CD14-positive monocyte (primary cell): ENCODE measurements around the gene ELP1. TPM values are rescaled to one million over a fixed set of nuclear protein-coding genes. Genes with fewer than 3 reads are reported as not detected.

ENCODE experiments used
- DNase-seq, 3 donors: peaks; one replicate each; pipeline ENCODE4 v3.0.0-alpha.2; 2011 to 2022
- H2AFZ ChIP-seq: 2 replicates; pipeline ENCODE4 v1.6.0; 2012; ENCODE audit warnings: mild to moderate bottlenecking, low read depth, low read length, inconsistent platforms; ENCODE audit not compliant: insufficient read depth, poor library complexity, severe bottlenecking
- H3K27ac ChIP-seq, 2 donors: 1 replicate in 1 of 2; 2 replicates in 1 of 2; pipeline ENCODE4 v1.5.1; 2012 to 2013; ENCODE audit warnings: low read length in 2 of 2, control low read depth in 1 of 2, inconsistent platforms in 1 of 2, low read depth in 1 of 2, mild to moderate bottlenecking in 1 of 2
- H3K27me3 ChIP-seq, 2 donors: one replicate each; pipeline versions ENCODE4 v1.6.0 to v1.6.1; 2011 to 2013; ENCODE audit warnings: low read length in 2 of 2; ENCODE audit not compliant: control insufficient read depth in 2 of 2, insufficient read depth in 2 of 2
- H3K36me3 ChIP-seq, 2 donors: replicated peaks in 1 of 2; 1 replicate in 1 of 2; 2 replicates in 1 of 2; pipeline versions ENCODE4 v1.5.1 to v1.6.1; 2012 to 2013; ENCODE audit warnings: low read length in 2 of 2, control low read depth in 1 of 2, inconsistent platforms in 1 of 2, mild to moderate bottlenecking in 1 of 2; ENCODE audit not compliant: insufficient read depth in 2 of 2, control insufficient read depth in 1 of 2
- H3K4me1 ChIP-seq, 2 donors: 1 replicate in 1 of 2; 2 replicates in 1 of 2; pipeline versions ENCODE4 v1.5.1 to v1.6.1; 2012 to 2013; ENCODE audit warnings: low read length in 2 of 2, control low read depth in 1 of 2, inconsistent platforms in 1 of 2, mild to moderate bottlenecking in 1 of 2, moderate library complexity in 1 of 2; ENCODE audit not compliant: insufficient read depth in 2 of 2, control insufficient read depth in 1 of 2
- H3K4me2 ChIP-seq: replicated peaks from 2 replicates; pipeline ENCODE3; 2012; ENCODE audit warnings: low read length, moderate library complexity, mild to moderate bottlenecking; ENCODE audit not compliant: poor library complexity, severe bottlenecking; ENCODE audit errors: extremely low read depth
- H3K4me3 ChIP-seq, 3 experiments: fragments of 200-600 bp in 1 of 3; sonication (generic) in 1 of 3; replicated peaks in 1 of 3; 1 replicate in 2 of 3; 2 replicates in 1 of 3; pipeline ENCODE4 v1.5.1; 2011 to 2013; ENCODE audit warnings: low read length in 3 of 3, mild to moderate bottlenecking in 3 of 3, control low read depth in 2 of 3, low read depth in 2 of 3, inconsistent platforms in 1 of 3, moderate library complexity in 1 of 3
- H3K79me2 ChIP-seq: 2 replicates; pipeline ENCODE4 v1.6.0; 2012; ENCODE audit warnings: mild to moderate bottlenecking, control low read depth, inconsistent platforms, low read length, moderate library complexity; ENCODE audit not compliant: insufficient read depth
- H3K9ac ChIP-seq: 2 replicates; pipeline ENCODE4 v1.6.0; 2017; ENCODE audit warnings: low read length, mild to moderate bottlenecking; ENCODE audit not compliant: insufficient read depth, poor library complexity, severe bottlenecking
- H3K9me3 ChIP-seq, 2 donors: replicated peaks in 1 of 2; 1 replicate in 1 of 2; 2 replicates in 1 of 2; pipeline versions ENCODE4 v1.5.1 to v1.6.1; 2012 to 2013; ENCODE audit warnings: low read length in 2 of 2, control low read depth in 1 of 2; ENCODE audit not compliant: control insufficient read depth in 1 of 2, insufficient read depth in 1 of 2
- H4K20me1 ChIP-seq: 2 replicates; pipeline ENCODE4 v1.6.0; 2012; ENCODE audit warnings: mild to moderate bottlenecking, low read length, control low read depth, moderate library complexity; ENCODE audit not compliant: insufficient read depth
- H3K27ac Mint-ChIP-seq, 7 donors: one replicate each; pipeline ENCODE4 v1.8.0; 2020; ENCODE audit warnings: mild to moderate bottlenecking in 7 of 7, mixed read lengths in 7 of 7, moderate library complexity in 6 of 7, inconsistent platforms in 2 of 7
- H3K27me3 Mint-ChIP-seq, 3 donors: one replicate each; pipeline ENCODE4 v1.8.0; 2021 to 2022; ENCODE audit warnings: low read depth in 3 of 3, mild to moderate bottlenecking in 3 of 3, mixed read lengths in 3 of 3, moderate library complexity in 3 of 3, inconsistent platforms in 1 of 3
- H3K36me3 Mint-ChIP-seq, 2 donors: one replicate each; pipeline ENCODE4 v1.8.0; 2020; ENCODE audit warnings: mixed read lengths in 2 of 2, inconsistent platforms in 1 of 2, mild to moderate bottlenecking in 1 of 2
- H3K4me1 Mint-ChIP-seq: one replicate; pipeline ENCODE4 v1.8.0; 2020; ENCODE audit warnings: mild to moderate bottlenecking, mixed read lengths
- H3K4me3 Mint-ChIP-seq, 2 donors: one replicate each; pipeline ENCODE4 v1.8.0; 2020; ENCODE audit warnings: mild to moderate bottlenecking in 2 of 2, mixed read lengths in 2 of 2, moderate library complexity in 1 of 2
- H3K9me3 Mint-ChIP-seq, 7 donors: one replicate each; pipeline ENCODE4 v1.8.0; 2020 to 2022; ENCODE audit warnings: mixed read lengths in 7 of 7, mild to moderate bottlenecking in 6 of 7, moderate library complexity in 6 of 7, inconsistent platforms in 2 of 7
- CTCF ChIP-seq: fragments of 200-600 bp; IDR thresholded peaks from one replicate; pipeline ENCODE4 v1.8.0; 2022; ENCODE audit warnings: antibody characterized with exemption, mild to moderate bottlenecking
- WGBS: methylation state at CpG from one replicate; pipeline ENCODE4 v1.1.5; 2013; ENCODE audit warnings: missing lambda C conversion rate; ENCODE audit not compliant: insufficient coverage; 5-methylcytosine and 5-hydroxymethylcytosine counted together
- intact Hi-C, 2 donors: fragments of 100-400 bp; cut with micrococcal nuclease; formaldehyde crosslinking; loops; one replicate each; pipeline versions ENCODE4 v1.15.0 to v1.15.1; 2023
- polyA plus RNA-seq, 3 donors: library from polyadenylated mRNA; depleted of rRNA in 1 of 3; unstranded in 2 of 3; stranded (reverse) in 1 of 3; fragments of 300-500 nt in 2 of 3; fragments of >200 nt in 1 of 3; fragmentation: Illumina TruSeq in 2 of 3; gene quantifications; 1 replicate in 2 of 3; 2 replicates in 1 of 3; pipeline ENCODE4 v1.2.3, GENCODE V29; 2012 to 2021

Gene ELP1
- polyA plus RNA-seq, 3 donors: 7.9 to 12.2 (median 11.1) TPM

- Mint-ChIP-seq H3K27me3 (no peaks in the 10 kb centered on the region), H3K9me3 (peaks cover 0 to 2% (median 0%) of the 10 kb centered on the region in 7 donors), H3K4me3 (no peak overlapping the region), H3K4me1 (peaks cover 19% of the 10 kb centered on the region), H3K27ac (no peak overlapping the region), H3K36me3 (peaks cover 73 to 80% of the 10 kb centered on the region in 2 donors)
- DNase-seq: no peak
- Histone ChIP-seq H3K4me3 (no peak overlapping the region), H3K27me3 (no peaks in the 10 kb centered on the region), H3K79me2 (no peaks in the 10 kb centered on the region), H3K9ac (no peak overlapping the region), H3K27ac (no peak overlapping the region), H4K20me1 (no peaks in the 10 kb centered on the region), H3K36me3 (peaks cover 71 to 86% of the 10 kb centered on the region in 2 donors), H3K4me2 (no peak overlapping the region), H3K9me3 (no peaks in the 10 kb centered on the region), H2AFZ (no peak overlapping the region), H3K4me1 (peaks cover 7 to 12% of the 10 kb centered on the region in 2 donors)
- no peak for TF ChIP-seq CTCF
- intact Hi-C loops: no loop called here
Observed at GRCh38 chr9:108910402-108910801, 23.5 kb downstream of the ELP1 start.

DNA sequence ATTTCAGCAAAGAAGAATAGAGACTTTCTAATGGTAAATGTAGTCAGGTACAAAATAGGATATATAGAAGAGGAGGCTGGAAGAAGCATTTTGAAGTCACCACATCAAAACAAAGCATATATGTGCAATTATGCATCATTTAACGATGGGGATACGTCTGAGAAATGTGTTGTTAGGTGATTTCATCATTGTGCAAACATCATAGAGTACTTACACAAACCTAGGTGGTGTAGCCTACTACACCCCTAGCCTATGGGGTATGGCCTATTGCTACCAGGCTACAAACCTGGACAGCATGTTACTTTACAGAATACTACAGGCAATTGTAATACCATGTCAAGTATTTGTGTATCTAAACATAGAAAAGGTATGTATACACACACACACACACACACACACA, 28.4 kb downstream of the ELP1 start:
- DNase-seq: no peak
- Histone ChIP-seq H3K9me3 (no peaks in the 10 kb centered on the region), H3K27me3 (no peaks in the 10 kb centered on the region), H2AFZ (no peak overlapping the region), H3K4me1 (no peaks in the 10 kb centered on the region), H3K9ac (no peak overlapping the region), H4K20me1 (no peaks in the 10 kb centered on the region), H3K4me2 (no peak overlapping the region), H3K4me3 (no peak overlapping the region), H3K36me3 (peaks cover 78 to 97% of the 10 kb centered on the region in 2 donors), H3K27ac (no peak overlapping the region), H3K79me2 (no peaks in the 10 kb centered on the region)
- TF ChIP-seq CTCF: no peak
- Mint-ChIP-seq H3K4me1 (peaks cover 11% of the 10 kb centered on the region), H3K9me3 (no peaks in the 10 kb centered on the region), H3K27ac (no peak overlapping the region), H3K27me3 (no peaks in the 10 kb centered on the region), H3K4me3 (no peak overlapping the region), H3K36me3 (peaks cover 80 to 81% of the 10 kb centered on the region in 2 donors)
- intact Hi-C loops: no loop called here
- whole genome bisulfite sequencing: no CpG with 5 or more reads among the region's 2 CpGs
